GM12873 (cell line): ENCODE results near the gene DPH2.

ENCODE experiments used
- TF ChIP-seq, protein P1 (sequence below): IDR thresholded peaks from 2 replicates; pipeline ENCODE4 v1.5.1; 2012; ENCODE audit warnings: low read depth, mild to moderate bottlenecking, moderate library complexity, low read length, control low read depth; ENCODE audit not compliant: insufficient read depth; ENCODE audit errors: missing control alignments

DPH2 gene

DNA sequence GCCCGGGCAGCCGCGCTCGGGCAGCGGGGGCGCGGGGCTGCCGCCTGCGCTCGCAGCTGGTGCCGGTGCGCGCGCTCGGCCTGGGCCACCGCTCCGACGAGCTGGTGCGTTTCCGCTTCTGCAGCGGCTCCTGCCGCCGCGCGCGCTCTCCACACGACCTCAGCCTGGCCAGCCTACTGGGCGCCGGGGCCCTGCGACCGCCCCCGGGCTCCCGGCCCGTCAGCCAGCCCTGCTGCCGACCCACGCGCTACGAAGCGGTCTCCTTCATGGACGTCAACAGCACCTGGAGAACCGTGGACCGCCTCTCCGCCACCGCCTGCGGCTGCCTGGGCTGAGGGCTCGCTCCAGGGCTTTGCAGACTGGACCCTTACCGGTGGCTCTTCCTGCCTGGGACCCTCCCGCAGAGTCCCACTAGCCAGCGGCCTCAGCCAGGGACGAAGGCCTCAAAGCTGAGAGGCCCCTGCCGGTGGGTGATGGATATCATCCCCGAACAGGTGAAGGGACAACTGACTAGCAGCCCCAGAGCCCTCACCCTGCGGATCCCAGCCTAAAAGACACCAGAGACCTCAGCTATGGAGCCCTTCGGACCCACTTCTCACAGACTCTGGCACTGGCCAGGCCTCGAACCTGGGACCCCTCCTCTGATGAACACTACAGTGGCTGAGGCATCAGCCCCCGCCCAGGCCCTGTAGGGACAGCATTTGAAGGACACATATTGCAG is 33.2 kb upstream of the DPH2 start:
- TF ChIP-seq, protein P1, sequence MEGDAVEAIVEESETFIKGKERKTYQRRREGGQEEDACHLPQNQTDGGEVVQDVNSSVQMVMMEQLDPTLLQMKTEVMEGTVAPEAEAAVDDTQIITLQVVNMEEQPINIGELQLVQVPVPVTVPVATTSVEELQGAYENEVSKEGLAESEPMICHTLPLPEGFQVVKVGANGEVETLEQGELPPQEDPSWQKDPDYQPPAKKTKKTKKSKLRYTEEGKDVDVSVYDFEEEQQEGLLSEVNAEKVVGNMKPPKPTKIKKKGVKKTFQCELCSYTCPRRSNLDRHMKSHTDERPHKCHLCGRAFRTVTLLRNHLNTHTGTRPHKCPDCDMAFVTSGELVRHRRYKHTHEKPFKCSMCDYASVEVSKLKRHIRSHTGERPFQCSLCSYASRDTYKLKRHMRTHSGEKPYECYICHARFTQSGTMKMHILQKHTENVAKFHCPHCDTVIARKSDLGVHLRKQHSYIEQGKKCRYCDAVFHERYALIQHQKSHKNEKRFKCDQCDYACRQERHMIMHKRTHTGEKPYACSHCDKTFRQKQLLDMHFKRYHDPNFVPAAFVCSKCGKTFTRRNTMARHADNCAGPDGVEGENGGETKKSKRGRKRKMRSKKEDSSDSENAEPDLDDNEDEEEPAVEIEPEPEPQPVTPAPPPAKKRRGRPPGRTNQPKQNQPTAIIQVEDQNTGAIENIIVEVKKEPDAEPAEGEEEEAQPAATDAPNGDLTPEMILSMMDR, result peak; percentile 10

- TF ChIP-seq, protein P1, result no peak
Measured at GRCh38 chr1:43937179-43937865, 32.5 kb upstream of the DPH2 start.

DNA sequence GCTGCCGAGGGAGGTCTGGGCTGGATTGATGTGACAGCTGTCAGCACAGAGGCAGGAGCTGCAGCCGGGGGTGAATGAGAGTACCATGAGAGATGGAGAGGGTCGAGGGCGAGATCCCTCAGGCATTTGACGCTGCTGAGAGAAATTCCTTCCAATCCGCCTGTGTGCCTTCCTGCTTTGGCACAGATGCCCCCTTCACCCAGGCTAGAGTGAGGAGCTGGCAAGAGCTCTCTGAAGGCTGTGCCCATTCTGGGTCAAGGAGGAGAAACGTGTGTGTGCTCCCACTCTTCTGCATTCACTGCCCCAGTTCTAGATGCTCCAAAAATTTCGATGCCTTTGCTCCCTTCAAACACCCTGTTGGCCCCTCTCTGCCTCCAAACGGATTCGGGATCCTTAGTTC is 31.4 kb upstream of the DPH2 start:
- TF ChIP-seq, protein P1, result no peak

GRCh38 chr1:43938892-43939587 is 30.8 kb upstream of the DPH2 start:
- TF ChIP-seq, protein P1, result no peak

- TF ChIP-seq, protein P1, result no peak
Measured at GRCh38 chr1:43942411-43942810, 27.4 kb upstream of the DPH2 start.

GRCh38 chr1:43944860-43945259 is 24.9 kb upstream of the DPH2 start:
- TF ChIP-seq, protein P1, result no peak

DNA sequence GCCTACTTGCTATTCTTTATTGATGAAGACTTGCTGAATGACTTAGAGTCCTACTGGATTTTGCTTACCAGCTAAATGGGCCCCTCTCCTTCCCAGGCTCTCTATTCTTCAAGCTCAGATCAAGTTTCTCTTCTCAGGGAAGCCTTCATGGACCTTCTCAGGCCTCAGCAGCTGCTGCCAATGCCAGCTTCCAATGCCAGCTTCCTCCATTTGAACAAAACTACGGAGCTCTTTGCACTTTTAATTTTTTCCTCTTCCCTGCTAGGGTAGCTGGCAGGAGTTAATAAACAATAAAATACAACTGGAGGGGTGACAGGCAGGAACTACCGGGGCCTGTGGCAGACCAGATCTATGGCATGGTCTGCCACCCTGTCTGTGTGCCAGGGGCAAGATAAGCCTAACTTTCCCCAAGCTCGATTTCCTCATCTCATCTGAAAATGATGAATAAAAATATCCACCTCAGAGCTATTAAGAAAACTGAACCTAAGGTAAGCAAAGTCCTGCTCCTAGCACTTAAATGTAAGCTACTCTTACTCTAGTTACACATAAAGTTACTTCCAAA is 24.1 kb upstream of the DPH2 start:
- TF ChIP-seq, protein P1, result no peak
